ENCODE data around the gene SPRN.

DNA sequence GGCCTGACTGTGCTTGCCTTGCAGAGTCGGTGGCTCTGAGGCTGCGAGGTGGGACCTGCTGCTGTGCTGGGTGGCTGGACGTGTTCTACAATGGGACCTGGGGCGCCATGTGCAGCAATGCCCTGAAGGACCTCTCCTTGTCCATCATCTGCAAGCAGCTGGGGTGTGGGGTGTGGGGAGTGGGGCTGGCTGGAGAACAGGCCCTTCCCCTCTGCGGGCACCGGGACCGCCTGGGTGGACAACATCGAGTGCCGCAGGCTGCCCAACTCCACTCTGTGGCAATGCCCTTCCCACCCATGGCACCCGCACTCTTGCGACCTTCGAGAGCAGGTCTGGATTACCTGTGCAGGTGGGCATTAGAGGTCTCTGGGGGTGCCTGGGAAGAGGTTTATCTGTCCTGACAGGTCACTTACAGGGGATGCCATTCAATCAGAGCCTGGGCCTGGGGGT lies 40.2 kb upstream of the SPRN start:
- TF ChIP-seq, protein P1, sequence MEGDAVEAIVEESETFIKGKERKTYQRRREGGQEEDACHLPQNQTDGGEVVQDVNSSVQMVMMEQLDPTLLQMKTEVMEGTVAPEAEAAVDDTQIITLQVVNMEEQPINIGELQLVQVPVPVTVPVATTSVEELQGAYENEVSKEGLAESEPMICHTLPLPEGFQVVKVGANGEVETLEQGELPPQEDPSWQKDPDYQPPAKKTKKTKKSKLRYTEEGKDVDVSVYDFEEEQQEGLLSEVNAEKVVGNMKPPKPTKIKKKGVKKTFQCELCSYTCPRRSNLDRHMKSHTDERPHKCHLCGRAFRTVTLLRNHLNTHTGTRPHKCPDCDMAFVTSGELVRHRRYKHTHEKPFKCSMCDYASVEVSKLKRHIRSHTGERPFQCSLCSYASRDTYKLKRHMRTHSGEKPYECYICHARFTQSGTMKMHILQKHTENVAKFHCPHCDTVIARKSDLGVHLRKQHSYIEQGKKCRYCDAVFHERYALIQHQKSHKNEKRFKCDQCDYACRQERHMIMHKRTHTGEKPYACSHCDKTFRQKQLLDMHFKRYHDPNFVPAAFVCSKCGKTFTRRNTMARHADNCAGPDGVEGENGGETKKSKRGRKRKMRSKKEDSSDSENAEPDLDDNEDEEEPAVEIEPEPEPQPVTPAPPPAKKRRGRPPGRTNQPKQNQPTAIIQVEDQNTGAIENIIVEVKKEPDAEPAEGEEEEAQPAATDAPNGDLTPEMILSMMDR (IDR thresholded peaks at IDR 0.05; ENCODE audit: insufficient read depth, low read length, poor library complexity, severe bottlenecking): no peak
- no peak for TF ChIP-seq EZH2phosphoT487 (conservative IDR thresholded peaks at IDR 0.05; ENCODE audit: low read length)

All from SU-DHL-6 (cell line).